H4 (cell line): ENCODE measurements around the gene SRGAP1. TPM values are rescaled to one million over a fixed set of nuclear protein-coding genes. Genes with fewer than 3 reads are reported as not detected.
A peak's percentile ranks its signal among the peaks of the same experiment; 100 is the strongest.

Experiments used
- DNase-seq: peaks from one replicate; pipeline ENCODE4 v3.0.0-alpha.2; 2015; ENCODE audit warnings: low spot score
- total RNA-seq: library from RNA; depleted of rRNA; stranded (reverse); fragments of >200 nt; shearing (Covaris generic); gene quantifications from 2 replicates; pipeline ENCODE4 v1.2.3, GENCODE V29; 2014; rRNA removed

Gene SRGAP1
- total RNA-seq = 1.6 and 2.1 TPM in 2 replicates

- DNase-seq = peak; percentile 67
Observed at GRCh38 chr12:63844391-63845341, at the start of gene SRGAP1. SRGAP1 (plus strand) TSS chr12:63844700; CDS start chr12:63844817, 117 bp downstream.

GRCh38 chr12:63795032-63795687, 49.3 kb upstream of the SRGAP1 start:
- no peak for DNase-seq

GRCh38 chr12:63795944-63796343, 48.6 kb upstream of the SRGAP1 start:
- no peak for DNase-seq

- DNase-seq = no peak
Observed at GRCh38 chr12:63802012-63802608, 42.4 kb upstream of the SRGAP1 start.

- no peak for DNase-seq
Observed at GRCh38 chr12:63804746-63805145, 39.8 kb upstream of the SRGAP1 start.

- no peak for DNase-seq
Observed at GRCh38 chr12:63805704-63806672, 38.5 kb upstream of the SRGAP1 start.

GRCh38 chr12:63808631-63809030, 35.9 kb upstream of the SRGAP1 start:
- no peak for DNase-seq

GRCh38 chr12:63809566-63809965, 34.9 kb upstream of the SRGAP1 start:
- no peak for DNase-seq

- no peak for DNase-seq
Observed at GRCh38 chr12:63811334-63811733, 33.2 kb upstream of the SRGAP1 start.

GRCh38 chr12:63811755-63812154, 32.7 kb upstream of the SRGAP1 start:
- no peak for DNase-seq

GRCh38 chr12:63814146-63814772, 30.2 kb upstream of the SRGAP1 start:
- no peak for DNase-seq

- DNase-seq = no peak
Observed at GRCh38 chr12:63815482-63815852, 29.0 kb upstream of the SRGAP1 start.

- DNase-seq = no peak
Observed at GRCh38 chr12:63816031-63816430, 28.5 kb upstream of the SRGAP1 start.

GRCh38 chr12:63820427-63820826, 24.1 kb upstream of the SRGAP1 start:
- DNase-seq = no peak

GRCh38 chr12:63821781-63822251, 22.7 kb upstream of the SRGAP1 start:
- DNase-seq = no peak

GRCh38 chr12:63822352-63822751, 22.1 kb upstream of the SRGAP1 start:
- DNase-seq = no peak

GRCh38 chr12:63823040-63823439, 21.5 kb upstream of the SRGAP1 start:
- no peak for DNase-seq

- peak; percentile 65 for DNase-seq
Observed at GRCh38 chr12:63826006-63826585, 18.4 kb upstream of the SRGAP1 start.

GRCh38 chr12:63828867-63829266, 15.6 kb upstream of the SRGAP1 start:
- DNase-seq = no peak

GRCh38 chr12:63836046-63836445, 8.5 kb upstream of the SRGAP1 start:
- no peak for DNase-seq
